ENCODE data around the gene PCARE.

The PCARE gene

DNA sequence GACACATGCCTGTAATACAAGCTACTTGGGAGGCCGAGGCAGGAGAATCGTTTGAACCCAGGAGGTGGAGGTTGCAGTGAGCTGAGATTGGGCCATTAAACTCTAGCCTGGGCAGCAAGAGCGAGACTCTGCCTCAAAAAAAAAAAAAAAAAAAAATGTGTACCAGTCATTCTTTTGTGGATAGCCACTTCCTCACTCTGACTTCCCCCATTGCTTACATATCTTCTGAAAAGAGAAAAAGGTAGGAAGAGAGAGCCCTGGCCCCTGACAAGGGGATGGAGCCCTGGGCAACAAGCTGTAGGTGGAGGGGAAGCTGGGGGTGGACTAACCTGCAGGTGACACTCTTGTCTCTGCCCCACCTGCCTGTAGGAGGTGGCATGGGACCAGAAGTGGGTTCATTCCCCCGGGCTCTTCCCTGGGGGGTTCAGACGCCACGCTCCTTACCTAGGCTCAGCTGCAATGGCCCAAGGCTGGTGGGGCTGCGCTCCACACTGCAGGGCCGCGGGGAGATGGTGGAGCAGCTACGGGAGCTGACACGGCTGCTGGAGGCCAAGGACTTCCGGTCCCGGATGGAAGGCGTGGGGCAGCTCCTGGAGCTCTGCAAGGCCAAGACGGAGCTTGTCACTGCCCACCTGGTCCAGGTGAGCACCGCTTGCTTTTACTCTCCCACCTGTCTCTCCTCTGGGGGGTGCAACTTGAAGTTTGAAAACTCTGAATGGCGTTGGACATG, 39.1 kb downstream of the PCARE start:
- DNase-seq (ENCODE audit: low read depth) = no peak

DNA sequence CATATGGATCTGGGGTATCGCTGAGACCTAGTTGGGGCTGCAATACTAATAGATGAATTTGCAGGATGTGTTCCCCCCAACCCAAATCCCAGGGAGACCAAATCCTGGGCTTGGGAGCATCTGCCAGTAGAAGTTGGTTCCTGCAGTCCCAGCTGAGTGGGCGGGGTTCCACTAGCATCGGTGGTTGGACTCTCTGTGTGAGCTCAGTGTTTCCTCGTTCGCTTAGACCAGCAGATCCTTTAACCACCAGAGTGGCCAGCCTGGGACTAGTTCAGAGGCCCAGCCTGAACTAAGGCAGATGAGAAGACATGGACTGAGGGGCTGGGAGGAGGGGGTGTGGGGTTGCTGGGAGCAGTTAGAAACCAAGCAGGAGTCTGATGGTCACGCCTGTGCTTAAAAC, 40.7 kb downstream of the PCARE start:
- DNase-seq (ENCODE audit: low read depth) = no peak

DNA sequence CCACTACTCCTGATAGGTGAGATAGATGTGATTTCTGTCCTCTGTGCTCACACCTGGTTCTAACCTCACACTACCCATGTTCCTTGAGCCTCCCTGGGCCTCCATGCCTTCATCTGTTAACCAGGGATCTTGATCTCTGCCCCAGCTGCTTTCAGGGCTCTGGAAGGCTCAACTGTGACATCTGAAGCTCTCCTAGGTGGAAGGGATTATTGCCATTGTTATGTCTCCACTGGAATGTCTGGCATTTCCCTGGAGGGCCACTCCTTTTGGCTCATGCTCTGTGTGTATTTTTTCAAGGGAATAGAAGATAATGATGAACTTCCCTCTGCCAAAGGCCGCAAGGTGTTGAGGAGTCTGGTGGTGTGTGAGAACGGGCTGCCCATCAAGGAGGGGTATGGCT, 41.2 kb downstream of the PCARE start:
- no peak for DNase-seq (ENCODE audit: low read depth)

DNA sequence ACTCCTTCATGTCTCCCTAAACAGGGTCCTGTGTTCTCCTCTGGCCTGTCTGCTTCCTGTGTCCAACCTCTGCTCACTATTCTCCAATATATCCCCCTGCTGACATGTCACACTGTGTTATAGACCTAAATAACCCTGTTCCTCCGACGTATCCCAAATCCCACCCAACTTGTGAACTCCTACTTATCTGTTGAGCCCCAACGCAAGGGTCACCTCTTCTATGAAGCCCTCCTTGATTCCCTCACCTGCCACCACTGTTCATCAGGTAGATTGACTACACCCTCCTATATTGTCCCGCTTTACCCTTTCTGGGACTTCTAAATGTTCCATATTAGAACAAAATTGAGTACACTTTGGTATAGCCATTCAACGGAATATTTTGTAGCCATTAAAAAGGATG, 42.1 kb downstream of the PCARE start:
- no peak for DNase-seq (ENCODE audit: low read depth)

DNA sequence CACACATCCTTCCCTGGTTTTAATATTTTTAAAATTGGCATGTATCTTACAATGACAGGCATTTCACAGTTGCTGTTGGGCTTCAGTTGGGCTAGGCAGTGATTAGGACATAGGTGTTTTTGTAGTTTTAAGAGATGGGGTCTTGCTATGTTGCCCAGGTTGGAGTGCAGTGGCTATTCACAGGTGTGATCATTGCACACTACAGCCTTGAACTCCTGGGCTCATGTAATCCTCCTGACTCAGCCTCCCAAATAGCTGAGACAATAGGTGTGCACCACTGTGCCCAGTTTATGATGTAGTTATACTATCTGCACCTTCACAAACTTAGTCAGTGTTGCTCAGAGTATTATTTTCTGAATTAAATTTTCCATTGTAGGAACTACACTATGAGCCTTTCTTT, 43.3 kb downstream of the PCARE start:
- DNase-seq (ENCODE audit: low read depth) = no peak

DNA sequence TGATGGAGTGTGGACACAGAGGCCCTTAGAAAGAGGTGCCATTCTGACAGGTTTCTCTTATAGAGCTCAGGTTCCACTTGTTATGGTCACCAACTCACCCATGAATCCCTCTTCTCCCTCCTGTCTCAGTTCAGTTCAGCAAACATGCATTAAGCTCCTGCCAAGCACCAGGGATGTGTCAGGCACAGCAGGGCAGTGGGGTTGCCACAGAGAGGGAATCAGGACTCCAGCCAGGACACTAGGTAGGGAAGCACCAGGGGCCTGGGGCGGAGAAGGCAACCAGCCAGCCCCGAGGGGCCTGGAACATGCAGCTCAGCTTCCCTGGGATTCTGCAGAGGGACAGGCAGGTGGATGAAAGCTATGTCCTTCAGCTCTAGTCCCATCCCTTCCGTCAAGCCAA, 48.6 kb downstream of the PCARE start:
- DNase-seq (ENCODE audit: low read depth) = no peak

DNA sequence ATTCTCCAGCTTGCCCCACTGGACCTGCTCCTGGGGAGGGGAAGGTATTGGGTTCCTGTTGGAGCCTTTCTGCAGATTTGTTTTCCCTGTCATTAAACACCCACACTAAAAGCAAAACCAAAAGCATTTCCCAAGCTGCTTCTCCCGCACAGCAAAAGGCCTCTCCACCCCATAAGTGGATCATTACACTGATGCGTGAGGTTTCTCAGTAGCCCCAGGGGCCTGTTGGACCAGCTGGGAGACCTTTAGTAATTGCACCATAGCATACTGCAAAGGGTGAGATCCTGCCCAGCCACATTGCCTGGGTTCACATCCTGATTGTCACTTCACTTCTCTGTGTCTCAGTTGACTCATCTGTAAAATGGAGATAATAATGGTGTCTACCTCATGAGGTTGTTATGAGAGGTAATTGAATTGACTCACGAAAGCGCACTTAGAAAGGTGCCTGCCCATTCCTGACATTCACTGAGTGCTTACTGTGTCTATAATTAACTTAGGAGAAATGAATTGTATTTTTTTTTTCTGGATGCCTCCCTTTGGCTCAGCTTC, 49.4 kb downstream of the PCARE start:
- no peak for DNase-seq (ENCODE audit: low read depth)

DNA sequence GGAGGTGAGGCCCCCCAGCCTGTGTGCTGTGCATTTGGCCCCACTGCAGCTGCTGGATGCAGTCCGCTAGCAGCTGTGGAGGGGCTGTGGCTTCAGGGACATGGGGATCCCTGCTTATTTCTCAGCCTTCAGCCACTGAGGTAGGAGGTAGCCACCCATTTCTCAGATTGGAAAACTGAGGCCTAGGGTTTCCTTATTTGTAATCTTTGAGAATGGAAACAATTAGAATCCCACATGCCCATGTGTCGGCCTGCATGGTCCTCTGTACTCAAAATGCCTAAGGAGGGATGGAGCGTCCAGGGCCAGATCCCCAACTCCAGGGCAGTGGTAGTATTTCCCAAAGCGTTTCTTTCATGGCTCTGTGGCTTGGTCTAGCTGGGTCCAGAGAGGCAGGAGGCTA, 51.1 kb downstream of the PCARE start:
- no peak for DNase-seq (ENCODE audit: low read depth)

DNA sequence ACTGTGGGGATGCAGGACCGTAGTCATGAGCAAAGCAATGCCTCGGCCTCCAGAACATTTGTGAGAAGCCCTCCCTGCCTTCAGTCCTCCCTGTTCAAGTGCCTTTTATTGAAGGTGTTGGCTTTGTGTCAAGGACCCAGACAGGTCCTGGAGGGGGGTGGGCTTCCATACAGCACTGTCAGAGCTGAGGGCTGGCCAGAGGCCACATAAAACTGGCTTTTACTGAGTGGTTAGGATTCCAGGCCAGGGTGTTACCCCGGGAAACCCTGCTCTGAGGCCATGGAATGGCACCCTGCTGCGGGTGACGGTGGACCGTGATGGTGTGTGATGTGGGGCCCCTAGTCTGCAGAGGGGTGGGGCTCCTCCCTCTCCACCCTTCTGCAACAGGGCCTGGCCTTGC, 51.6 kb downstream of the PCARE start:
- no peak for DNase-seq (ENCODE audit: low read depth)

DNA sequence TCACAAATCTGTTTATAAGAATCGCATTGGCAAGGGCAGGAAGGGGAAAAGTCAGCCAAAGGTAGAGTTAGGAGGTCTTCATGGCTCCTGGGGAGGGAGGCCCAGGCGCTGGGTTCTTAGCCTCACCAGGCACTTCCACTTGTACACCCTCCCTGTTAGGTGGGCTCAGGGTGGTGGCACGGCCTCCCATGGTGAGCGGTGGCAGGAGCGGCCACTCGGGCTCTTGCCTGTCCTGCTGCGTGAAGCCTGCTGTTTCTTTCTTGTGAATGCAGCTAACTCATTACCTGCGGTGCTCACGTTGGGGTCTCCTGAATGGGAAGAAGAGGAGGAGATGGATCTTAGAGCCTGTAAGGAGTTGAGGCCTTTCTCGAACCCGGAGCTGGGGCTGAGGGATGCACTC, 52.4 kb downstream of the PCARE start:
- DNase-seq (ENCODE audit: low read depth) = no peak

DNA sequence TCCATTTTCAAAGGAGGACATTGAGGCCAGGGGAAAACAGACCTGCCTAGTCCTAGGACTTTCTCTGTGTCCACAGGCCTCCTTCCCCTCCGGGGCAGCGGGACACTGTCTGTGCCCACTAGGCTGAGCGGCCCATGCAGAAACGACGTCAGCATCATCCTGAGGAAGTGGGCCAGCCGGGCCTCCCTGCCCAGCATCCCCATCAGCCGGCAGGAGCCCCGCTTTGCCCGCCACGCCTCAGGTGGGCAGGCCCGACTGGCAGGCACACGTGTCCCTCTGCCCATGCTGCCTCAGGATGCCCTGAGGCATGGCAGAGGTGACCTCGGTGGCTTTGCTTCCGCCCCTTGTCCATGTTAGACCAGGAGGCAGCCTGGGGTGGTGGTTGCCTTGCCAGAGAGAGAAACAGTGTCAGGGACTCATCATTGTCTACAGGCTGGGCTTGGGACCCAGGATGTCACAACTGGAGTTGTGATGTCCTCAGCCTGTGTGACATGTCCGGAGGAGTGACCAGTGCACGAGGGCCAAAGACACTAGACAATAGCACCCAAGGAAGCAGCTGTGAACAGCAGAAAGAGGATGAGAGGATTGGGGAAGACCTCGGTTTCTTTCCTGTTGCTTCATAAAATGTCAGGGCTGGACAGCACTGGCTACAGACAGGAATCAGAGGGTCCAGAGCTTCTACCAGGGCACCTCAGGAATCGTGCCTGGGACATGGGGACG, 56.4 kb downstream of the PCARE start:
- no peak for DNase-seq (ENCODE audit: low read depth)

DNA sequence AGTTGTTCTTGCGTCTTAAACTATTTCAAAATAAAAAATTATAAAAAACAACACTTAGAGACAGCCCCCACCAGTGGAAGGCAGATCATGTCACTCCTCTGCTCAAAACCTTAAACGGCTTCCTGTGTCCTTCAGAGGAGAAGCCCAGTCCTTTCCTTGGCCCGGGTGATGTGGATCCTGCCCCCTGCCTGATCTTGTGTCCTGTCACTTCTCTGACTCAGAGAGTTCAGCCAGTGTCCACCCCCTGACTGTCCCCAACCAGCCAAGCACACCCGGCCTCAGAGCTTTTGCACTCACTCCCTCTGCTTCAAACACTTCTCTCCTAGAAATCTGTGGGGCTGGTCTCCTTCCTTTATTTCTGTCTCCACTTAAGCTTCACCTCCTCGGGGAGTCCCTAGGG, 57.8 kb downstream of the PCARE start:
- no peak for DNase-seq (ENCODE audit: low read depth)

DNA sequence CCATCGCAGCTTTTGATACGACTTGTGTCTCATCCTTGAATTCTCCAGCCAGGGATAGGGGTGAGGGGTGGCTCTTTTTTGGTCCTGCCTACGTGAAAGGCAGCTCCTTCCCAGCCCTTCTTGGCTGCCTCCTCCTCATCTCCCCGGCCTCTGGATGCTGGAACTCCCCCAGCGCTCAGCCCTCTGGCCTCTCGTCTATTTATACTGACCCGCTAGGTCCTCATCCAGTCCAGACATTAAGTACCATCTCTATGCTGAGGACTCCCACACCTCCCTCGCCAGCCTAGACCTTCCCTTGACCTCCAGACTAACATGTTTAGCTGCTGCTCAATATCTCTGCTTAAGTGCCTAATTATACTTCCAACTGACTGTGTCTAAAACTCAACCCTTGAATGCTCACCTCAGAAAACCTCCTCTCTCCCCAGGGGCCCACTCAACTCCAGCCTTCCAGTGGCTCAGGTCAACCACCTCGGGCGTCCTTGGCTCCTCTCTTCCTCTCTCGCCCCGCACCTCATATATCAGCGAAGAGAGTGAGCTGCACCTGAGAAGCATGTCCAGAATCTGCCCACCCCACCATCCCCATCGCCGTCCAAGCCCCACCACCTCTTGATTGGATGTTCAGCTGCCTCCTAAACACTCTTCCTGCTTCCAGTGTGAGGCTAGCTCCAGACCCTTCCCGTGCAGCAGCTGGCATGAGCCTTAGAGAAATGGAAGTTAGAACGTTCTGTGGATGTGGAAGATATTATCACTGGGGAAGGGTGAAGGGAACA, 58.4 kb downstream of the PCARE start:
- no peak for DNase-seq (ENCODE audit: low read depth)

DNA sequence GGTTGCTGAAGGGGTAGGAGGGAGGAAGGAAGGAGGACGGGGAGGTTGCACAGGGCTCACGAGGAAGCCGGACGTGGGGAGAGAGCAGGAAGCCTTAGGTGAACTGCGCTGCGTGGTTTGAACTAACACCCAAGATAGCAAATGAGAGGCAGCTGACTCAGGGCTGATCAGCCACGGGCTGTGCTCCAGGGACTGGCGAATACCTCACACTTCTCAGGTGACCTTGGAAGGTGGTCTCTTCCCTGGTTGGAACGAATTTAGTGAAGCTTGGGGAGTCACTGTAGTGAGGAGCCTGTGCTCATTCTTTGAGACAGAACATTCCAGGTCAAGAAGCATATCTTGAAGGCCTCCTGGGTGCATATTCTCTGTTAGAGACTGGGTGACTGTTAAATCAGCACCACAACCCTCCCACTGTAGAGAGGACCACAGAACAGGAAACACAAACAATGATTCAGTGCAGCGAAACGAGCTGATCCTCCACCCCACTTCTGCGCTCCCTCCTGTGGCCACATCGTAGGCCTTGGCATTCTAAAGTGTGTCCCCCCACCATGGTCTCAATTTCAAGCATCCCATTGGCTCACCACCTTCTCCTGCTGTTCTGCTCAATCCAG, 59.4 kb downstream of the PCARE start:
- no peak for DNase-seq (ENCODE audit: low read depth)

DNA sequence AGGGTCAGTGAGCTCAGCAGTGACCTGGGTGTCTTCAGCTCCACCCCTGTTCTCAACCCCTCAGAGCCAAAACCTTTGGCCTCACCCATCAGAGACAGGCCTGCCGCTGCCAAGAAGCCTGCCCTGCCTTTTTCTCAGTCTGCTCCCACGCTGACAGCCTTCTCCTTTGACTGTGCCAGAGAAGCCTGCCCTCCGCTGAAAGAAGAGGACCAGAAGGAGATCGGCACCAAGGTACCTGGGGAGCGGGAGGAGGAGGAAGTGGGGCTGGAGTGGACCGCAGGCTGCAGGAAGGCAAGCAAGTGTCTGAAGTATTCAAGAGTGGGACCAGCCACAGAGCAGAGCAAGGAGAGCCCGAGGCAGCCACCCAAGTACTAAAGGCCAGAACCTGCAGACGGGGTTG, 60.0 kb downstream of the PCARE start:
- DNase-seq (ENCODE audit: low read depth) = no peak

DNA sequence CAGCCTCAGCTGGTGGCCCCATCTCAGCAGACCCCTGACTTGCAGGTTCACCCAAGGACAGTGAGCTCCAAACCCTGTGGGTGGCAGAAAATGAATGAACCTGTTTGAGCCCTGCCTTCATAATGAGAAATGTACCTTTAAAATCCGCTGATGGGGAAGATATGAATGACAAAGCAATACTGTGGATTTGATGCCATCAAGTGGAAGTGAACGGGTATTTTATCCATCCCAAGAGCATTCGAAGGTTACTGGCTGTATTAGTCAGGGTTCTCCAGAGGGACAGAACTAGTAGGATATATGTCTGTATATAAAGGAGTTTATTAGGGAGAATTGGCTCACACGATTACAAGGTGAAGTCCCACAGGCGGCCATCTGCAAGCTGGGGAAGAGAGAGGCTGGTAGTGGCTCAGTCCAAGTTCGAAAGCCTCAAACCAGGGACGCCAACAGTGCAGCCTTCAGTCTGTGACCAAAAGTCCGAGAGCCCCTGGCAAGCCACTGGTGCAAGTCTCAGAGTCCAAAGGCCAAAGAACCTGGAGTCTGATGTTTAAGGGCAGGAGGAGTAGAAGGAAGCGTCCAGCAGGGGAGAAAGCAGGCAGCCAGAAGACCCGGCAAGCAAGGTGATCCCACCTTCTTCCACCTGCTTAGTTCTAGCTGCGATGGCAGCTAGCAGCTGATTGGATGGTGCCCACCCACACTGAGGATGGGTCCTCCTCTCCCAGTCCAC, 61.1 kb downstream of the PCARE start:
- DNase-seq (ENCODE audit: low read depth) = no peak

DNA sequence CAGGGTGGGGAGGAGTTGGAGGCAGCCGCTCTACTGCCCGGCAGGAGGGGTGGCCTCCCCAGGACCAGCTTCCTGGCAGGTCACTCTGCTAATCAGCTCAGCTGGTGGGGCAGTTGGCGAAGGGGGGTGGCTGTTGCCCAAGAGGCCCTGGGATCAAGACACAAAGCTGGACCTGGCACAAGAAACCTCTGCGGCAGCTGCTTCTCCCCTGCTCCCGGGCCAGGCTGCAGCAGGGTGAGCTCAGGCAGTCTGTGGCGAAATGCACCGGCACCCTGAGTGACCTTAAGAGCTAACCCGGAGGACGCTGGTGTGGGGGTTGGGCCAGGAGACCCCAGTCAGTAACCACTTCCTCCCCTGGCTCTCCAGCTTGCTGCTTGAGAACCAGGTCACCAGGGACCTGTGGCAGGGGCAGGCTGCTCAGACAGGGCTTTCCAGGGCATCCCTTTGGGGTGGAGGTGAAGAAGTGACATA, 62.1 kb downstream of the PCARE start:
- DNase-seq (ENCODE audit: low read depth) = no peak
